HG03565 (cell line): ENCODE data around the gene ZBTB16.

Experiments used
- ATAC-seq: cut with Tn5 transposase; IDR thresholded peaks from one replicate; pipeline ENCODE4 v1.9.1; 2021; ENCODE audit warnings: mild to moderate bottlenecking, moderate library complexity; ENCODE audit not compliant: unreplicated experiment

Gene ZBTB16

DNA sequence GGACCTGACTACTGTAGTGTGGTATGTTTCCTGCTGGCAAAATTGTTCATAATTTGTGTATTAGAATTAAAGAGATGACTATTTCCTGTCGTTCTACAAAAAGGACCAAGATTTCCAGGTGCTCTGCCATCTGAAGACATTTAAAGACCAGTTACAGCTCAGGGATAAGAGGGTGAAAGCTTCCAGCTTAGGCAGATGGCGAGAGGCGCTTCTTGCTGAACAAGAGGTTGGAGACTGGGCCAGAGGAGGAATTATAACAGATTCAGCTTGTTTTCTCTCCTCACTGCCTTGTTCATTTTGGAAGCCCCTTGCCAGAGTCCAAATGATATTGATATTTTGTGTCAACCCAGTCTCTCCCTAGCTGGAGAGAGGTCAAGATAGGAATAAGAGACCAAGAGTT, 213.6 kb downstream of the ZBTB16 start:
- ATAC-seq = no peak

DNA sequence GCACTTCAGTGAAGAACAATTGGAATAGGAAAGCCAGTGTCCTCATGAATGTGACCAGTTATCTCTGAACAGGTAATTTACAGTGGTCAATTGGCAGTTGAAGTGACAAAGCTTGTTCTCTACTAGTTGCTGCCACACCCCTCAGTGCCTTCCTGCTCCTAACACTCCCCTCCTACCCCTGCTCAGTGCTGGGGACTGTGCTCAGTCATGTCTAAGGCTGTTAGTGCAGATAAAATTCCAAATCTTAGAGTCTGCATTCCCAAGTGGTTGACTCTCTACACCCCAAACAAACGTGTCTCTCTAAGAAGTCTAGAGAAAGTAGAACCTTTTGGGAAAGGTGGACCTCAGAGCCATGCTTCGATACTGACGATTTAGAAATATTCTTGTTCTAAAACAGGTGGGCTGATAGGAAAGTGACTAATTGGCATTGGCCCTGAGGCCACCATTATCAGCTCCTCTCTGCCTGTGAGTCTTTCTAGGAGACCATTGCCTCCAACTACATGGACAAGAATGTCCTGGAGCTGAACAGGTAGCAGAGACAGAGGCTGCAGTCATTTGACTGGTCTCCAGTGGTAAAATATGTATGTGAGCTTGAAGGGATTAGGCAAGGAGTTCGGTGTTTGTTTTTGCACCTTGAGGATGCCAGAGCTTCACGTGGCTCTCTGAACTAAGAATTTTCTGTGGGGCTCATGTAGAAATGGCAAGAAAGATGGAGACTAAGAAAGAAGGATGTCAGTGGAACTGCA, 214.6 kb downstream of the ZBTB16 start:
- ATAC-seq = no peak

DNA sequence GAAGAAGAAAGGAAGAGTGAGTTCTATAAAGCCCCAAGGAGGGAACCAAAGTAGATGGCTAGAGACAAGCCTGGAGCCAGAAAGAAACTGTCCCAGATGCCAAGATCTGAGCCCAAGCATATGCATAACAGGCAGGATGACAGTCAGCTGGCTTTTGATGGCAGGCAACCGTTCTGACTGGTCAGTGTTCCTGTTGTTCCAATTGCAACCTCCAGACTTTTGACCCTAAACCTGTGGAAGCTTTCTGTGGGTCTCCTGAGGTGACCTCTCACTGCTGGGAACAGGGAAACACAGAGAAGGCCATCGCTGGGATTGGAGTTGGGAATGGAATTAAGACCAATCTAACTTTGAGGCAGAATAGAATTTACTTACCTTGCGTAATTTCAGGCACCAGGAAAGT, 215.1 kb downstream of the ZBTB16 start:
- ATAC-seq = no peak

DNA sequence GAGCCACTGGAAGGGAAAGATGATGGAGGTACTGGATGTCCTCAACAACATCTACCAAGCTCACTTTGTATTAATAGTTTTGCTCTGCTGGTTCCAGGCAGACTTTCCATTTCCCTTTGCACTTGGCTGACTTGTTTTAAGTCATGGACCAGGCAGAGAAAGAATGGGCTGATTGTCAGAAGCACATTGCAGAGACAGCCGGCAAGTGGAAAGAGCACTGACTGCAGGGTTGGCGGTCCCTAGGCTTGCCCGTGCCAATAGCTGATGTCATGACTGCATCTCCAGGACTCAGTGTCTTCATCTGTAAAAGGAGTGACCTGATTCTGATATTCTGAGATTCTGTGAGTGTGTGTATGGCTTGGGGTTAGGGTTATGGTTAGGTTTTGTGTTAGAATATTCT, 215.8 kb downstream of the ZBTB16 start:
- no peak for ATAC-seq

DNA sequence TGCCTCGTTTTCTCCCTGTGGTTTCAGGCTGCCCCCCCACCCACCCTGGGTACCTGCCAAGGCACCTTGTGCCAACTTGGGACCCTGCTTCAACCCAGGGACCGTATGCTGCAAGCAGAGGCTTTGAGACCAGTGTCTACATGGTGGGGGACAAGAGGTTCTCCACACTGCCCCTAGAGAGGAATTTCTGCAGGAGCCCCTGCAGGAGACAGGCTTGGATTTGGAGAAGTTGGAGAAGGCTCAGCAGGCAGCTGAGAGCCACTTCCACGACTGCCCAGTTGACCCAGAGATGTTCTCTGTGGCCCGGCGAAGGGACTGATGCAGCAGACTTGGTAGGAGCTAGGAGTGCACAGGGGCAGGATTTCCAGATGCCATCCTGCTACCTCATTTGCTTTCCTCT, 216.6 kb downstream of the ZBTB16 start:
- no peak for ATAC-seq

DNA sequence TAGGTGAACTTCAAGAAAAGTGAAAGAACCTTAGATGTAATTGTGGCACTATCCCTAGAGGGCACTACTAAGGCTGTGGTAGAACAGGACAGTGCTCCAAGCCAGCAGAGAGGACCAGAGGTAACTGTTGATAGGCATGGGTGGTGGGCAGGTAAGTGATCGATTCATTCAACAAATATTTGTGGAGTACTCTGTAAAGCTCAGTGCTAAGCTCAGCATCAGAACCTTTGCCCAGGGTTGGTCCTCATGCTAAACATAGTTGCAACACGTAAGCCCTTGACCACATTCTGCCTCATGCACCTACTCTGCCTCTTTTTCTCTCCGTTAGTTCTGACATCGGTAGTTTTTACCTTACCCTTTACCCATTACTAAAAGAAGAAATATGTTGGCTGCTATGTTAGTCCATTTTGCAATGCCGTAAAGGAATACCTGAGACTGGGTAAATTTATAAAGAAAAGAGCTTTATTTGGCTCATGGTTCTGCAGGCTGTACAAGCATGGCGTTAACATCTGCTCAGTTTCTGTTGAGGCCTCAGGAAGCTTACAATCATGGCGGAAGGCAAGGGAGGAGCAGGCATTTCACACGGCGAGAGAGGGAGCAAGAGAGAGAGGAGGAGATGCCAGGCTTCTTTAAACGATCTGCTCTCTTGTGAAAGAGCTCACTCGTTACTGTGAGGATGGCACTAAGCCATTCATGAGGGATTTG, 218.3 kb downstream of the ZBTB16 start:
- ATAC-seq = no peak

DNA sequence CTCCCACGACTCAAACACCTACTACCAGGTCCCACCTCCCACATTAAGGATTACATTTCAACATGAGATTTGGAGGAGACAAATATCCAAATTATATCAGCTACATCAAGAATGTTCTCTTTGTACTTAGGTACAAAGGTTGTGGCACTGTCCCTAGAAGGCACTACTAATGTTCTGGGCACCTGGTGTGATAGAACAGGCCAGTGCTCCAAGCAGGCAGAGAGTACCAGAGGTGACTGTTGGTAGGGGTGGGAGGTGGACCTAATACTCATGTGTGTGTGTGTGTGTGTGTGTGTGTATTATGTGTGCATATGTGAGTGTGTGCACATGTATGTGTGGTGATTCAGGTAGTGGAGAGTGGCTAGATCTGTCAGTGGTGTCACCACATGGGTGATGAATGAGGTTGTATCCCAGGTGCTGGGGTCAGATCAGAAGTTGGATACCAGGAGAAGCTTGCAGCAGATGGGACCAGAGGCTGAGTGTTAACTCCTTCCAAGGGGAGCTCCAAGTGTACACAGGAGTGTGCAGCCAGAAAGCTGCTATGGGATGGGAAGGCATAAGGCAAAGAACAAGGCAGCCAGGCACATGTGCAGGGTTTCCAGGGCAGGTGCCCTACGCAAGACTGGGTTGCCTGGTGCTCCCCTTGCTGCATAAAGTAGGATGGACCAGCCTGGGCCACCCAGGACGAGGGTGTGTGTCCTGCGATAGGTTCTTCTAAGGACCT, 219.0 kb downstream of the ZBTB16 start:
- no peak for ATAC-seq

DNA sequence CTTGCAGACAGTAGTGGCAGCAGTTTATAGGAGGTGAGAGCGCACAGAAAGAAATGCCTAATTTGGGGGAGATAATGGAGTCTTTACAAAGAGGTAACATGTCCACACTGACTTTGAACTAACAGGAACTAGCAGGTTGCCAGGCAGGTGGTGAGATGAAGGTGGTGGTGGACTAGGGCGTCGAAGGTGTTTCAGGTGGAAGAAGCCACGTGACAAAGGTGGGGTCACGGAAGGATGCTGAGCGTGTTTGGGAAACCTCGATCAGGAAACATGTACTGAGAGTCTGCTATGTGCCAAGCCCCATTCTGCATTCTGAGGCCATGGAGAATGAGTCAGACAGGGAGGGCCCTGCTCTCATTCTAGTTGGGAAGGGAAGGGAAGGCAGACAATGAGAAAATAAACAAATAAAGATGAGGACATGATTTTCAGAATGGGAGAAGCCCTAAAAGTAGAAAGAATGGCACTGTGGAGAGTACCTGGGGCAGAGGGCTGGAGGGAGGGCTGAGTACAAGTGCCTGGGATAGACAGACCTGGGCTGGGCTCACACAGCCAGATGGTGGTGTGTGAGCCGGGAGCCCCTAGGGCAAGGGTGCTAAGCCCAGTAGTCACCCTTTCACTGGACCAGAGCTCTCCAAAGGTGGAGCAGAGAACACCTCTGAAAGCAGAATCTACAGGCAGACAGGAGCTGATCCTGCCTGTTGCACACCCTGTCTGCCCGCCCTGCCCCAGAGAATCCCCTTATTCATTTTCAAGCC, 220.5 kb downstream of the ZBTB16 start:
- ATAC-seq = no peak

DNA sequence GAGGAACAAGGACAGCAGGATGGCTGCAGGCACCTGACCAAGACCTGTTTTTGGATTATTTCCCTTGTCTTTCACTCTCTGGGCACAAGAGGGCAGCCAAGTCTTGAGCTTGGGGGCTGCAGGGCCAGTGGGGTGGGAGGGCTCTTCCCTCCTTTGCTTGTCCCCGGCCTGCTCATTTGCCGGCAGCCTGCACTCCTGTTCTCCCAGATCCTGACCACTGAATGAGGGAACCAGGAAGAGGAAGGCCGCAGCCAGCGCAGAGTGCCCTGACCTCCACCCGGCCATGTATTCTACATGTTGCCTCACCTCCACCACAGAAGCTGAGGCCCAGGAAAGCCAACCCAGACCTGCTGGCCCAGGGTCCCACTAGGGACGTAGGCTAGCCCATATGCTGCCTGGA, 221.2 kb downstream of the ZBTB16 start:
- ATAC-seq = no peak

DNA sequence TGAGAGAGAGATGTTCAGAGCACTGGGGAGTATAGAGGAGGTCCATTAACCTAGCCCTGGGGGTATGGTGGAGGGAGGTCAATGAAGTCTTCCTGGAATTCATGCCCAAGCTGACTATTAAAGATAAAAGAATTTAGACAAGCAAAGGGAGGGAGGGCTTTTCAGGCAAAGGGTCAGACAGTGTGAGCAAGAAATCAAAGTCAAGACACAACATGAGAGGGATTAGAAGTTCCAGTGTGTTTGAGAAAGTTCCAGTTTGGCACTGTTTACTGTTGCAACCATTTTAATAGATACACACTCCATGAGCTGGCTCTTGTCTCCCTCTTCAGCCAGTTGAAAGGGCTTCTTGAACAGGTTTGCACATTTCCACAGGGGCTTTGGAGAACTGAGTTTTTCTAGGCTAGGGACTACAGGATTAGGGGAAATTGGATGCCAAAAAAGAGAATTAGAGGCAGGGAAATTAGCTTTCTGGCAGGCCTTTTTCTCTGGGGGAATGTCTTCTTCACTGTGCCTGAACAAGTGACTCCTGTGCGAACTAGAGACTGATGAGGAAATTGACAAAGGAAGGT, 222.0 kb downstream of the ZBTB16 start:
- ATAC-seq = no peak

DNA sequence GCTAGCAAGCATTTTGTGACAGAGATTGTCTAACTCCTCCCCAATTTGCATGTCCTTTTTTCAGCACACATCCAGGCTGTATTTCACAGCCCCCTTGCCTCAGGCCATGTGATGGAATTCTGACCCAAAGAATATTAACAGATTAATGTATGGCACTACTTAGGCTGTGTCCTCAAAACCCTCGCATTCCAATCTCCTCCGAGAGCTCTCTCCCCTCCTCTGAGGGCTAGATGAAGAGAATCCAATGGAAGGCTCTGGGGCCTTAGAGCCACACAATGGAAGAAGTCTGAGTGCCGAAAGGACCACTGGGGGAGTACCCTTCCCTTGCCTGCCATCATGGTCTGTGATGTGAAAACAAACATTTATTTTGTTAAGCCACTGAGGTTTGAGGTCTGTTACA, 223.0 kb downstream of the ZBTB16 start:
- ATAC-seq = no peak

DNA sequence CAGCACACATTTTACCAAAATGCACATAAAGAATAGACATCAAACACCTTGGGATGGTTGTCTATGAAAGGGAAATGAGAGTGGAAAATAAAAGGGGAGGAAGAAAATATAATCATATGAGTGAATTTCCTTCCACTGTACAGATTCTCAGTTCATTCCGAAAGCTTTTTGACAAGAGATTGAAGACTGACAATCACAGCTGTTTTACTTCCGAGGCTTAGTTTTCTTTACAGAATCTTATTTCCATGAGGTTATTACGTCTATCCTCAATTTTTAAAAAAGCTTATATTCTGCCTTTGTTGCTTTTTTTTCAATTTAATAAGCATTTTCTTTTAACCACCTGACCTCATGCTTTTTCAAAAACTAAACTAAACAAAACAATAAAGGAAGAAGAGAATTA, 223.9 kb downstream of the ZBTB16 start:
- ATAC-seq = no peak

DNA sequence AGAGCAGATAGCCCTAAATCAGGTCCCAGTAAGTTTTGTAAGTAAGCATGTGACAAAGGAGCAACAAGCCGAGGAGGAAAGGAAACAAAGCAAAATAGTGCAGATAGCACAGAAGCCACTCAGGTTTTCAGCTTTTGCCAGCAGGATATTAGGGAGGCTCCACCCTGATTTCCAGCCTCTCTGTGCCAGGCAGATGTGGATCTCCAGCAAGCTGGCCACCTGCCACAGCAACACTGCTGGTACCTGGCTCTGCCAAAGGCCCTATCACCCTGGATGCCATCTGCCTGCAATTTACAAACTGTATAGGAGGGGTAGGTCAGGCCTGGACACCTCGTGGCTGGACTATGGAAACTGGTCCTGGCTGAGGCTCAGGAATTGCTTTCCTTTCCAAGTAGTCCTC, 224.5 kb downstream of the ZBTB16 start:
- no peak for ATAC-seq

DNA sequence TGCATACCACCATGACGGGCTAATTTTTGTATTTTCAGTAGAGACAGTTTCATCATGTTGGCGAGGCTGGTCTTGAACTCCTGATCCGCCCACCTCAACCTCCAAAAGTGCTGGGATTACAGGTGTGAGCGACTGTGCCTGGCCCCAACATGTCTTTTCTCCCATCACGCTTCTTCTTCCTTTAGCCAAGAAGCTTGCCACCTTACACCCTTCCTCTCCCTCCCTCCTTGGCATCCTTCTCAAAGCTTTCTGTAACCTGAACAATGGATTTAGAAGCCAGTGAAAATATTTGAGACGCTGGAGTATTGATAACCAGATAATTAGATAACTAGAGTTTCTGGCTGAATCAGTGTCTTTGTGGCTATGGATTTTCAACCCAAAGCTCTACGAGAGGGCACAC, 225.4 kb downstream of the ZBTB16 start:
- no peak for ATAC-seq

DNA sequence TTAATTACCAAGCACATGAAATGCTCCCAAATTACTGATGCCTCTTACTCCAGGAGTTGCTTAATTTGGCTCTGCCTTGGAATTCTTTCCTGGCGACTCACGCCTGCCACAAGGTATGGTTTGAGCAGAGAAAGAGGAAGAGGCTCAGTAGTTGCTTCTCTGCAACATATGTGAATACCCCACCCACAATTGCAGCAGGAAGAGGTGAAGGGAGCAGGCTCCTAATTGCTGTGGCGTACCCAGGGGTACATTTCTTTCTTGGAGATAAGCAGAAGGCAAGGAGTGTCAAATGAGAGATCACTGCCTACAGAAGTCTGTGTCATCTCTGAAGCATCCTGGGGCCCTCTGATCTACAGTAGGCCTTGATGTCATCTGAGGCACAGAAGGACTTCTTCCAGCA, 226.1 kb downstream of the ZBTB16 start:
- ATAC-seq = no peak

DNA sequence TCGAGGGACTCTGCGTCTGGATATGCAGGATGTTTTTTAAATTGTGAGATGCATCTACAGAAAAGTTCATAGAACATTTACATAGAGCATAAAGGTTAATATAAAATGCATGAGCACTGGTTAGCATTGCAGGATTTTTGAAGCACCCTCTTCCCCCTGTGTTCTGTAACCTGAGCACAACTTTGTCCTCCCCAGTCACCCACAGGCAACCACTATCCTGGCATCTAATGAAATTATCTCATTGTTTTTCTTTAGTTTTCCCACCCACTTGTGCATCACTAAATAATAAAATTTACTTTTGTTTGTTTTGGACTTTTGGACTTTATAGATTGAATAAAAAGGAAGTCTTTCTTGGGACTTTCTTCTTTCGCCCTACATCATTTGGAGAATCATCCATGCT, 226.7 kb downstream of the ZBTB16 start:
- ATAC-seq = no peak

DNA sequence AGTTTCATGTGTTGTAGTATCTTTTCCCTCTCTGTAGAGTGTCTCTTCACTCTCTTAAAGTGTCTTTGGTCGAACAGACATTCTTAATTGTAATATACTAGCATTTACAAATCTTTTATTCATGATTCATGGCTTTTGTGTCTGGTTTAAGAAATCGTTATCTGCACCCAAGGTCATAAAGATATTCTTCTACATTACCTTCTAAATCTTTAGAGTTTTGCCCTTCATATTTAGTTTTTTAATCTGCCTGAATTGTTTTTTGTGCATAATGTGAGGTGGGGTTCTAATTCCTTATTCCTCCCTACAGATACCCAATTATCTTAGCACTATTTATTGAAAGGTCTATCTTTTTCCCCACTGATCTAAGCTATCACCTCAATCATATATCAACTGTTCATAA, 227.6 kb downstream of the ZBTB16 start:
- no peak for ATAC-seq

DNA sequence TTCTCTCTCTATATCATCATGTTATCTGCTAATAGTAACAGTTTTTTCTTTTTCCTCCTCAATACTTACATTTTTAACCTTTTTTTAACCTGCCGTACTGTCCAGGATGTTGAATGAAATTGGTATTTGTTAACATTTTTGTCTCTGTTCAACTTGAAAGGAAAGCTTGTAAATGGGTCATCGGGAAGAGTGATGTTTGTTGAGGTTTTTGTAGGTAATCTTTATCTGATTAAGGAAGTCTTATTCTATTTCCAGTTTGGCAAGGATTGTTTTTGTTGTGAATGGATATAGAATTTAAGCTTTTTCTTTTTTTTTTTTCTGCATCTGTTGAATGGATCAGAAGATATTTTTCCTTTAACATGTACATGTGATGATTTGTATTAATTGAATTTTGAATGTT, 228.6 kb downstream of the ZBTB16 start:
- ATAC-seq = no peak

DNA sequence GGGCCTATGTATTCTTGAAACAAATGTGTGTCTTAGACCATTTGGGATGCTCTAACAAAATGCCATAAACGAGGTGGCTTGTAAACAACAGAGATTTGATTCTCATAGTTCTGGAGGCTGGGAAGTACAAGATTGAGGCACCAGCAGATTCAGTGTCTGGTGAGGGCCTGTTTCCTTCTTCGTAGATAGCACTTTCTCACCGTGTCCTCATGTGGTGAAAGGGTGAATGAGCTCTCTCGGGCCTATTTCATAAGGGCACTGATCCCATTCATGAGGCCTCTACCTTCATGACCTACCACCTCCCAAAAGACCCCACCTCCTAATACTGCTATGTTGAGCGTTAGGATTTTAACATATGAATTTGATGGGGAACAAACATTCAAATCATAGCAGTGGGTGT, 230.3 kb downstream of the ZBTB16 start:
- no peak for ATAC-seq

DNA sequence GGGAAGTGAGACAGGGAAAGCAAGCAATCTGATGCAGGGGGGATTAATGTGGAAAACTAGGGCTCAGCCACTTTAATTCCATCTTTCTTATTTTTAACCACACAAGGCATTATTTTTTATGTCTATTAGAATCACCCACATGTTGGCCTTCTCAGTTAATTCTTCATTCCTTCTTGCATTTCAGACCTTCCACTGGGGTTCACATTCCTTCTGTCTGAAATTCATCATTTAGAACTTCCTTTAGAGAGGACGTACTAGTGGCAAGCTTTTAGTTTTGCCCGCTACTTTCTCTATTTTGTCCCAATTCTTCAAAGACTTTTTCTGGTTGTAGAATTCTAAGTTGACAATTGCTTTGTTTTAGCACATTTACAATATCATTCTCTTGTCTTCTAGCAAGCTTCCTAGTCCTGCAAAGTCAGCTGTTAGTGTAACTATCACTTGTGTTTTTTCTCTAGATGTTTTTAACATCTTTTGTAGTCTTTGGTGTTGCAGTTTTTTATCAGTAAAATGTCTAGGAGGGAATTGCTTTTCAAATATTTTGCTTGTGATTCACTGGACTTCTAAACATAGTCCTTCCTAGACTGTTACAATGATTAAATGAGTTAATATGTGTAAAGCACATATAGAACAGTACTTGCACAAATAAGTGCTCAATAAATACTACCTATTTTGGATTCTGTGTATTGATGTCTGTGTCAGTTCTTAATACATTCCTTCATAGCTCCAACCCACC, 231.2 kb downstream of the ZBTB16 start:
- ATAC-seq = no peak
